H1 (cell line): Measurements from ENCODE around the gene CDKN1B. TPM values are rescaled to one million over a fixed set of nuclear protein-coding genes. Genes with fewer than 3 reads are reported as not detected.

ENCODE experiments used
- CTCF ChIA-PET: fragments of 300-600 bp; sonication (Branson Sonifier 250); formaldehyde crosslinking; loops from one replicate; lab custom pipeline; 2021; ENCODE audit not compliant: partially characterized antibody; lab: Charles Lee
- POLR2A ChIA-PET: fragments of 300-600 bp; sonication (Branson Sonifier 250); formaldehyde crosslinking; loops from one replicate; lab custom pipeline; 2021; ENCODE audit warnings: inconsistent platforms; ENCODE audit not compliant: partially characterized antibody; lab: Charles Lee
- DNase-seq, 2 experiments: peaks; one replicate each; pipeline versions ENCODE4 v3.0.0 to v3.0.0-alpha.2; 2010 to 2022; ENCODE audit warnings: low spot score in 2 of 2, low read depth in 1 of 2, mixed read lengths in 1 of 2
- FAIRE-seq: peaks from 2 replicates; lab custom pipeline; 2011; peaks lifted over from hg19 to GRCh38; lab: Jason Lieb, UNC
- H2AFZ ChIP-seq: 2 replicates; pipeline ENCODE4 v1.8.1; 2012; ENCODE audit warnings: low read length, inconsistent platforms
- H2AK5ac ChIP-seq: 2 replicates; pipeline ENCODE4 v1.6.1; 2013; ENCODE audit warnings: low read depth, low read length
- H2BK120ac ChIP-seq: replicated peaks from 2 replicates; pipeline ENCODE3; 2013; ENCODE audit warnings: low read depth, low read length, inconsistent platforms
- H2BK12ac ChIP-seq: 2 replicates; pipeline ENCODE4 v1.6.1; 2013; ENCODE audit warnings: low read depth, low read length
- H2BK15ac ChIP-seq: 2 replicates; pipeline ENCODE4 v1.6.1; 2013; ENCODE audit warnings: low read length
- H2BK20ac ChIP-seq: 2 replicates; pipeline ENCODE4 v1.6.1; 2013; ENCODE audit warnings: low read length
- H2BK5ac ChIP-seq: 2 replicates; pipeline ENCODE4 v1.6.1; 2013; ENCODE audit warnings: low read depth, low read length
- H3K14ac ChIP-seq: 2 replicates; pipeline ENCODE4 v1.6.1; 2013; ENCODE audit warnings: inconsistent platforms; ENCODE audit not compliant: insufficient read length
- H3K18ac ChIP-seq: 2 replicates; pipeline ENCODE4 v1.6.1; 2013; ENCODE audit warnings: low read length; ENCODE audit errors: extremely low read depth
- H3K23ac ChIP-seq: 2 replicates; pipeline ENCODE4 v1.6.1; 2013; ENCODE audit warnings: inconsistent platforms; ENCODE audit not compliant: insufficient read length
- H3K23me2 ChIP-seq: 2 replicates; pipeline ENCODE4 v1.6.1; 2013; ENCODE audit warnings: low read depth, low read length
- H3K27ac ChIP-seq: 2 replicates; pipeline ENCODE4 v1.6.1; 2011; ENCODE audit warnings: low read depth, low read length, inconsistent platforms
- H3K27me3 ChIP-seq, 4 experiments: replicated peaks in 1 of 4; 1 replicate in 1 of 4; 2 replicates in 3 of 4; pipeline versions ENCODE4 v1.6.1 to v1.8.1; 2011 to 2013; ENCODE audit warnings: low read length in 3 of 4, mild to moderate bottlenecking in 3 of 4, inconsistent platforms in 2 of 4, mixed read lengths in 2 of 4, moderate library complexity in 1 of 4; ENCODE audit not compliant: control insufficient read depth in 3 of 4, insufficient read depth in 3 of 4; ENCODE audit errors: extremely low read depth in 1 of 4
- H3K36me3 ChIP-seq, 4 experiments: 2 replicates each; pipeline versions ENCODE4 v1.6.1 to v1.8.1; 2011 to 2013; ENCODE audit warnings: mild to moderate bottlenecking in 4 of 4, low read length in 3 of 4, moderate library complexity in 2 of 4, control low read depth in 1 of 4, inconsistent platforms in 1 of 4; ENCODE audit not compliant: insufficient read depth in 4 of 4, control insufficient read depth in 2 of 4
- H3K4ac ChIP-seq: replicated peaks from 2 replicates; pipeline ENCODE3; 2013; ENCODE audit warnings: low read length, low read depth, mixed read lengths, inconsistent platforms; ENCODE audit not compliant: insufficient read length
- H3K4me1 ChIP-seq, 4 experiments: replicated peaks in 1 of 4; 1 replicate in 1 of 4; 2 replicates in 3 of 4; pipeline versions ENCODE4 v1.6.1 to v1.8.1; 2011 to 2013; ENCODE audit warnings: low read length in 3 of 4, inconsistent platforms in 2 of 4, mixed read lengths in 1 of 4; ENCODE audit not compliant: insufficient read depth in 4 of 4, control insufficient read depth in 3 of 4
- H3K4me2 ChIP-seq, 2 experiments: 2 replicates each; pipeline versions ENCODE4 v1.6.1 to v1.8.1; 2011 to 2013; ENCODE audit warnings: low read depth in 2 of 2, low read length in 2 of 2, control low read depth in 1 of 2, inconsistent platforms in 1 of 2, mild to moderate bottlenecking in 1 of 2; ENCODE audit not compliant: insufficient read depth in 1 of 2
- H3K4me3 ChIP-seq, 4 experiments: fragments of 200-600, 300-600 bp in 1 of 4; sonication (generic), shearing (Covaris generic), sonication (Bioruptor Twin) in 1 of 4; 2 replicates each; pipeline versions ENCODE4 v1.5.1 to v1.8.1; 2011 to 2016; ENCODE audit warnings: low read length in 4 of 4, low read depth in 3 of 4, control low read depth in 2 of 4, inconsistent platforms in 2 of 4, mild to moderate bottlenecking in 2 of 4, mixed read lengths in 1 of 4, moderate library complexity in 1 of 4; ENCODE audit not compliant: insufficient read depth in 2 of 4; ENCODE audit errors: extremely low read depth in 1 of 4
- H3K56ac ChIP-seq: replicated peaks from 2 replicates; pipeline ENCODE3; 2013; ENCODE audit warnings: low read depth, mild to moderate bottlenecking, mixed read lengths, low read length, inconsistent platforms; ENCODE audit not compliant: insufficient read length
- H3K79me1 ChIP-seq: 2 replicates; pipeline ENCODE4 v1.6.1; 2013; ENCODE audit warnings: low read depth, low read length, control low read depth
- H3K79me2 ChIP-seq, 2 experiments: 2 replicates each; pipeline versions ENCODE4 v1.6.1 to v1.8.1; 2012 to 2013; ENCODE audit warnings: low read length in 2 of 2, mild to moderate bottlenecking in 2 of 2, inconsistent platforms in 1 of 2; ENCODE audit not compliant: insufficient read depth in 2 of 2, control insufficient read depth in 1 of 2
- H3K9ac ChIP-seq, 4 experiments: replicated peaks in 1 of 4; 1 replicate in 1 of 4; 2 replicates in 3 of 4; pipeline versions ENCODE4 v1.6.1 to v1.8.1; 2011 to 2013; ENCODE audit warnings: low read depth in 3 of 4, low read length in 3 of 4, control low read depth in 2 of 4, mild to moderate bottlenecking in 2 of 4, moderate library complexity in 2 of 4, inconsistent platforms in 1 of 4; ENCODE audit errors: extremely low read depth in 1 of 4
- H3K9me3 ChIP-seq, 2 experiments: 2 replicates each; pipeline versions ENCODE4 v1.6.1 to v1.8.1; 2012 to 2013; ENCODE audit warnings: mild to moderate bottlenecking in 2 of 2, moderate library complexity in 2 of 2, control low read depth in 1 of 2, inconsistent platforms in 1 of 2, low read depth in 1 of 2, low read length in 1 of 2, mixed read lengths in 1 of 2; ENCODE audit not compliant: insufficient read depth in 2 of 2
- H4K20me1 ChIP-seq, 2 experiments: replicated peaks in 1 of 2; 2 replicates each; pipeline versions ENCODE3 to v1.8.1; 2011 to 2013; ENCODE audit warnings: inconsistent platforms in 2 of 2, low read length in 2 of 2, mild to moderate bottlenecking in 1 of 2; ENCODE audit not compliant: insufficient read depth in 2 of 2, control insufficient read depth in 1 of 2
- H4K5ac ChIP-seq: 2 replicates; pipeline ENCODE4 v1.6.1; 2013; ENCODE audit warnings: low read length, low read depth, mixed read lengths, inconsistent platforms; ENCODE audit not compliant: insufficient read length
- H4K8ac ChIP-seq: 2 replicates; pipeline ENCODE4 v1.8.0; 2013; ENCODE audit warnings: mild to moderate bottlenecking, moderate library complexity, low read length, inconsistent platforms; ENCODE audit not compliant: insufficient read depth; ENCODE audit errors: extremely low read depth
- H4K91ac ChIP-seq: replicated peaks from 2 replicates; pipeline ENCODE3; 2013; ENCODE audit warnings: low read length, mixed read lengths, inconsistent platforms; ENCODE audit not compliant: insufficient read length
- ATF2 ChIP-seq: IDR thresholded peaks from 2 replicates; pipeline ENCODE4 v1.6.1; 2012; ENCODE audit warnings: low read length, inconsistent platforms
- CHD2 ChIP-seq: IDR thresholded peaks from 2 replicates; pipeline ENCODE4 v1.6.1; 2012; ENCODE audit warnings: low read length, improper control_type of control experiment
- JUN ChIP-seq: IDR thresholded peaks from 2 replicates; pipeline ENCODE4 v1.6.1; 2011; ENCODE audit warnings: low read depth, mild to moderate bottlenecking, improper control_type of control experiment, low read length
- MAFK ChIP-seq: IDR thresholded peaks from 2 replicates; pipeline ENCODE4 v1.6.1; 2012; ENCODE audit warnings: low read depth, mild to moderate bottlenecking, improper control_type of control experiment, low read length
- NANOG ChIP-seq: IDR thresholded peaks from 2 replicates; pipeline ENCODE4 v1.6.1; 2011; ENCODE audit warnings: low read length, low read depth, mild to moderate bottlenecking, inconsistent platforms; ENCODE audit not compliant: insufficient read depth, poor library complexity, severe bottlenecking
- RNF2 ChIP-seq: fragments of 200-900, 300-1000 bp; sonication (generic); IDR thresholded peaks from 2 replicates; pipeline ENCODE4 v1.7.1; 2016; ENCODE audit warnings: borderline replicate concordance, low read depth, mild to moderate bottlenecking, antibody characterized with exemption, low read length; ENCODE audit not compliant: poor library complexity, severe bottlenecking; ENCODE audit errors: missing control alignments
- SIN3A ChIP-seq, 2 experiments: IDR thresholded peaks in 1 of 2; conservative IDR thresholded peaks in 1 of 2; 2 replicates each; pipeline ENCODE4 v1.6.1; 2011 to 2012; ENCODE audit warnings: low read length in 2 of 2, improper control_type of control experiment in 1 of 2, low read depth in 1 of 2, mild to moderate bottlenecking in 1 of 2
- SIX5 ChIP-seq: IDR thresholded peaks from 2 replicates; pipeline ENCODE4 v1.6.1; 2011; ENCODE audit warnings: mild to moderate bottlenecking, low read depth, low read length
- SUZ12 ChIP-seq: fragments of 200-600 bp; sonication (generic); IDR thresholded peaks from 2 replicates; pipeline ENCODE4 v1.6.1; 2012; ENCODE audit warnings: mild to moderate bottlenecking, inconsistent platforms, low read length, moderate library complexity, mixed read lengths
- TAF1 ChIP-seq: IDR thresholded peaks from 2 replicates; pipeline ENCODE4 v1.6.1; 2011; ENCODE audit warnings: mild to moderate bottlenecking, low read depth, low read length
- WGBS, 2 experiments: shearing (Covaris generic) in 1 of 2; methylation state at CpG; one replicate each; pipeline versions ENCODE4 v1.1.6 to v1.1.7; 2013 to 2015; ENCODE audit warnings: low lambda C conversion rate in 2 of 2, mixed read lengths in 2 of 2, inconsistent platforms in 1 of 2, low coverage in 1 of 2, missing lambda C conversion rate in 1 of 2; ENCODE audit not compliant: insufficient replicate concordance in 2 of 2, insufficient coverage in 1 of 2, insufficient read length in 1 of 2; ENCODE audit errors: extremely low coverage in 1 of 2, missing lambda C conversion rate in 1 of 2; 5-methylcytosine and 5-hydroxymethylcytosine counted together
- polyA plus RNA-seq, 7 experiments: library from polyadenylated mRNA; depleted of rRNA in 3 of 7; stranded (reverse) in 5 of 7; unstranded in 2 of 7; fragments of >200 nt in 5 of 7; fragments of 200-250 nt in 2 of 7; gene quantifications; 1 replicate in 5 of 7; 2 replicates in 1 of 7; 4 replicates in 1 of 7; pipeline versions ENCODE4 v1.2.1 to v1.2.3, GENCODE V29; 2011 to 2013; ENCODE audit warnings: missing spikeins in 2 of 7, mixed read lengths in 2 of 7
- total RNA-seq: library from RNA; stranded (reverse); fragmentation: NEBNext Ultra II Directional; extraction: Animal tissue kit (Norgen Biotek cat#: 25700); gene quantifications from 2 replicates; pipeline ENCODE4 v1.2.1, GENCODE V29; 2021

Gene CDKN1B
- total and polyA plus RNA-seq, 2 of the 8 experiments (the other 6 are each of a cell fraction or from before 2014, with no cell fraction given): 6.5 to 27.2 TPM

GRCh38 chr12:12676605-12677004 is 40.6 kb upstream of the CDKN1B start:
- peak; percentile 90 for FAIRE-seq
- no peak overlapping the region for H2BK12ac ChIP-seq
- POLR2A ChIA-PET: interaction anchor here (0.7 to 1.5 kb wide), 3 partner anchors 11 to 16 kb away, joined by 3 to 7 read pairs (median 3); no protein-coding TSS in a partner anchor
- H3K36me3 ChIP-seq: peaks cover 0 to 3% (median 0%) of the 10 kb centered on the region in 4 experiments; a peak in 3 of 8 replicates
- H3K23me2 ChIP-seq: no peaks in the 10 kb centered on the region
- H2BK20ac ChIP-seq: no peak overlapping the region
- no peak overlapping the region for H4K5ac ChIP-seq
- H3K14ac ChIP-seq: no peak overlapping the region
- no peak overlapping the region for H3K56ac ChIP-seq
- no peak overlapping the region for H4K91ac ChIP-seq
- peaks cover 17 to 26% of the 10 kb centered on the region in 2 experiments for H4K20me1 ChIP-seq
- no peak overlapping the region for H3K4ac ChIP-seq
- CTCF ChIA-PET: interaction anchor here (0.6 to 1.0 kb wide), 3 partner anchors 31 to 319 kb away, joined by 3 to 7 read pairs (median 3); no protein-coding TSS in a partner anchor
- WGBS, 2 experiments: 5% methylated on average over 3 of the region's 3 CpGs; no CpG with 5 or more reads in 1 of the 2 experiments
- H3K4me2 ChIP-seq: peak overlapping the region; percentile 24 to 43
- H2BK15ac ChIP-seq: no peak overlapping the region
- peaks cover 17 to 38% (median 37%) of the 10 kb centered on the region in 4 experiments for H3K27me3 ChIP-seq
- H3K18ac ChIP-seq: no peak overlapping the region
- H2AK5ac ChIP-seq: no peak overlapping the region; the same call in 1 of the 2 replicates
- no peak overlapping the region for H2BK120ac ChIP-seq
- no peak overlapping the region for H3K23ac ChIP-seq
- no peak overlapping the region for H2BK5ac ChIP-seq
- H3K79me2 ChIP-seq: peaks cover 0 to 27% of the 10 kb centered on the region in 2 experiments; a peak in 2 of 4 replicates
- peak in 1 of 2 experiments; percentile 39 for DNase-seq
- H2AFZ ChIP-seq: no peak overlapping the region
- no peaks in the 10 kb centered on the region for H3K9me3 ChIP-seq
- no peak overlapping the region; a peak in 1 of 7 replicates for H3K9ac ChIP-seq
- H4K8ac ChIP-seq: no peak overlapping the region
- H3K79me1 ChIP-seq: peaks cover 10% of the 10 kb centered on the region
- H3K4me3 ChIP-seq: peak overlapping the region in 1 of 4 experiments; percentile 36; a peak in 2 of 8 replicates
- peaks cover 0 to 14% (median 8%) of the 10 kb centered on the region in 4 experiments; a peak in 6 of 7 replicates for H3K4me1 ChIP-seq
- no peak overlapping the region for H3K27ac ChIP-seq
- no peak for TF ChIP-seq TAF1
- TF ChIP-seq JUN: no peak
- TF ChIP-seq SIX5: no peak
- TF ChIP-seq NANOG: peak; percentile 59
- no peak for TF ChIP-seq MAFK
- no peak for TF ChIP-seq ATF2
- no peak for TF ChIP-seq SUZ12
- TF ChIP-seq SIN3A (conservative IDR thresholded peaks at IDR 0.05 in 1 of 2, IDR thresholded peaks at IDR 0.05 in 1 of 2; ENCODE audit: low read depth in 1 of 2, low read length in 2 of 2): 0 out of 4 replicates have a peak, but pooled peaks of 1 of the 2 experiments have one; percentile 35
- no peak for TF ChIP-seq RNF2
- TF ChIP-seq CHD2: 0 out of 2 replicates have a peak, but pooled peaks have one; percentile 15
